HL-60/S4 (cell line): ENCODE data around the gene GABRG3.

Source experiments
- in situ Hi-C: fragments of 300-500 bp; cut with MboI; formaldehyde crosslinking; loops from 2 replicates; pipeline ENCODE4 v1.14.3; 2022; ENCODE audit warnings: low sequenced_read_pairs

The GABRG3 gene

DNA sequence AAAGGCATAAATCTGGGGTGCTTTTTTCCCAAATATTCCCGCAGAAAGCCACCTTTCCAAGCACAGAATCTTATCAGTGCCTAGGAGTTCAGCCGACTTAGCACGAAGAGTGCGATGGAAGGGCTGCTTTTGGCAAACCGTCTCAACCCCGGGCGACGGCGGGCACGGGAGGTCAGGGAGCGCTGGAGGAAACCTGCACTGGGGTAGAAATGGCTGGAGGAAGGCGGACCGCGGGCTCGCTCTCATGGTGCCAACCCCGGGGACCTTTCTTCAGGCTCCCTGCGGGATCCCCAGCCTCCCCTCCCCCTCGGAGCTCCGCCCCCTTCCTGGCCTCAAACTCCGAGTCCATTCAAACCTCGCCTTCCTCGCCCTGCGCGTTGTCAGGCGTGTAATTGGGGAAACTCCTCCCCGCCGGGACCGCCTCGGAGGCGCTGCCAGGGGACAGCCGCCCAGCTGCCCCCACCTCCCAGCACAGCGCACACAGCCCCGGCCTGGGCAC lies at the start of gene GABRG3:
GABRG3 (plus strand) TSS at position 470 of the 499 bp plus-strand sequence.
- in situ Hi-C loops = no loop called here

GRCh38 chr15:26921433-26921832 lies 49.5 kb upstream of the GABRG3 start:
- in situ Hi-C loops = no loop called here

DNA sequence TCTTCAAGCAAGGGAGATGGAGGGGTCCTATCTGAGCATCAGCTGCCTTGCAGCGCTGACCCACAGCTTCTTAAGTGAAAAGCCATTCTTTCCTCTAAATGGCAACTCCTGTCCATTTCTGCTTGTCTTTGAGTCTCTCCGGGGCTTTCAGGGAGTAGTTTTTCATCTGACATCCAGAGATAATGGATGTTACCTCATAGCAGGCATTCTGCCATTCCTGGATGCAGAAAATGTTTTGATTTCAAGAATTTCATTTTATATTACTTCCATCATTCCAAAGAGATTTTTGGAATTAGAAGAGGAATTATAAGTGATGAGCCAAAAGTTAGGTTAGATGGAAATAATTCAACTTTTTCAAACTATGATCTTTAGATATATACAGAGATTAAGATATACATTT lies 44.9 kb upstream of the GABRG3 start:
- in situ Hi-C loops = no loop called here

GRCh38 chr15:26928051-26928450 lies 42.9 kb upstream of the GABRG3 start:
- in situ Hi-C loops = no loop called here

- in situ Hi-C loops = no loop called here
These were observed 41.4 kb upstream of the GABRG3 start for GRCh38 chr15:26929588-26929987.

- in situ Hi-C loops = no loop called here
These were observed 36.1 kb upstream of the GABRG3 start for GRCh38 chr15:26934848-26935247.

GRCh38 chr15:26935322-26935721 lies 35.7 kb upstream of the GABRG3 start:
- in situ Hi-C loops = no loop called here

- in situ Hi-C loops = no loop called here
These were observed 34.5 kb upstream of the GABRG3 start for GRCh38 chr15:26936502-26936901.

- in situ Hi-C loops = no loop called here
These were observed 33.8 kb upstream of the GABRG3 start for GRCh38 chr15:26937134-26937533.

GRCh38 chr15:26939398-26939797 lies 31.6 kb upstream of the GABRG3 start:
- in situ Hi-C loops = no loop called here

GRCh38 chr15:26941489-26941888 lies 29.5 kb upstream of the GABRG3 start:
- in situ Hi-C loops = no loop called here

- in situ Hi-C loops = no loop called here
These were observed 27.1 kb upstream of the GABRG3 start for GRCh38 chr15:26943866-26944265.

DNA sequence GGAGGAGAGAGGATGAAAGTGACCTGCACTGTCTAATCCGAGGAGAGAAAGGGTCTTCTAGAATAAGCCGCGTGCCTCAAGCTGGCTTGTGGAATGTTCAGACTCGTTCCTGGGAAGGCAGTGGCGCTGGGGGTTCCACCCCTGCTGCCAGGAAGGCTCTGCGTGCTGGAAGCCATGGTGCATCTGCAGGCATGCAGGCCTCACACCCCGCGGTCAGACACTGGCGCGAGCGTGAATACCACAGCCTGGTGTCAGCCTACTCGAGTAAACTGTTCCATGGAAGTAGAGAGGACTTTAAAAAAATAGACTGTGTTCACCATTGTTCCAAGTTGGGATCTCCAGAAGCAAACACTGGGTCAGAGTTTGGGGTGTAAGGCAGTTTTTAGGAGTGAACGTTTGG lies 25.9 kb upstream of the GABRG3 start:
- in situ Hi-C loops = no loop called here

- in situ Hi-C loops = no loop called here
These were observed 21.0 kb upstream of the GABRG3 start for GRCh38 chr15:26950001-26950400.

GRCh38 chr15:26954403-26954802 lies 16.6 kb upstream of the GABRG3 start:
- in situ Hi-C loops = no loop called here

DNA sequence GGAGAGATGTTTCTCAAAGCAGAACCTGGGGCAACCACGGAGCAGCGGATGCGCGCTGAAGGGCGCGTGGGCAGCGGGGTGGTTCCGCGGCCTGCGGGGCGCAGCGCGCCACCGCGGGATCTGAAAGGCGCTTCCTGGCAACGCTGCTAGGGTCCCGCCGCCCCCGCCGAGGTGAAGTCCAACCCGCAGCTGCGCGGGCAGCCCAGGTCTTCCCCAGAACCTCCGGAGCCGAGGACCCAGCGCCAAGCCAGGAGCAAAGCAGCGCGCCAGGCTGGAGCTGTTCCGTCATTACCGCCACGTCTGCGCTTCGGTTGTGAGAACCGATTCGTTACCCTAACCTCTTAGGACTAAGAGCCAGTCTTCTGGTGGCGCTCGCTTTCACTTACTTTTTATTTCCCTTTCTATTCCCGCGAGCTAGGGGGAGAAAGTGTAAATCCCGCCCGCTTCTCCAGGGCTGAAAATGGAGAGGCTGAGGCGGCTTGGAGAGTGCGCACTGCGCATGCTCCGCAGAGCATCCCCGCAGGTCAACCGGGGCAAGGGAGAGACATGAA lies 3.2 kb upstream of the GABRG3 start:
- in situ Hi-C loops = no loop called here

DNA sequence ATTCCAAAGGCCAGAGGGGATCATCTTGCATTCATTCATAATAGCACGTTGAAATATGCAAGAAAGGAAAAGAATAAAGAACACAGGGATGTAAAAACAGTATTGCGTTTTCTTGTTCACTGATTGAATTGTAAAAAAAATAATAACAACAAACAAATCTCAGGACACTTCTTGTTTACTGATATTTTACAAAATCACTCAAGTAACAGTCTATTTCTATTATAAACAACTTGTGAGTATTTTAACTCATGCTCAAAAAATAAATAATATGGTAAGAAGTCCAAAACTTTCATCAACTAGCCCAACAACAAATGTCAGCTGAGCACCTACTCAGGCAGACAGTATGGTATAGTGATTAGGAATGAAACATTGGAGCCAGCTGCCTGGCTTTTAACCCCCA lies 2.2 kb upstream of the GABRG3 start:
- in situ Hi-C loops = no loop called here

GRCh38 chr15:26971271-26972018 lies 464 bp downstream of the GABRG3 start:
- in situ Hi-C loops = no loop called here

DNA sequence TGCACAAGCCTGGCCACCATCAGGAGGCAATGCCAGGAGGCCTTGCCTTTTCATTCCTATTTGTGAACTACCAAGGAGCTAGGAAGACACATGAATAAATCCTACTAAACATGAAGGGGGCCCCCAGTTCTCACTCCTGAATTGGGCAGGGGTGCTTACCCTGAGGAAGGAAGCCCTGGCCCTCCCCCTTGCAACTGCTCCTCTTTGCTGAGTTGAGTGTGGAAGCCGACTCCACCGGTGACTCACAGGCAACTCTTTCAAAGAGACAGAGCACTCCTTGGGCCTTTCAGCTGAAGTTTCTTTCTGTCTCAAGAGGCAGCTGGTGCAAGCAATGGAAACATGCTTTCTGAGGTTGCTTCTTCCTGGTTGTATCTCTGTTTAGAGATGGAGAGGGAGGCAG lies 1.7 kb downstream of the GABRG3 start:
- in situ Hi-C loops = no loop called here

- in situ Hi-C loops = no loop called here
These were observed 3.3 kb downstream of the GABRG3 start for GRCh38 chr15:26974120-26974780.

DNA sequence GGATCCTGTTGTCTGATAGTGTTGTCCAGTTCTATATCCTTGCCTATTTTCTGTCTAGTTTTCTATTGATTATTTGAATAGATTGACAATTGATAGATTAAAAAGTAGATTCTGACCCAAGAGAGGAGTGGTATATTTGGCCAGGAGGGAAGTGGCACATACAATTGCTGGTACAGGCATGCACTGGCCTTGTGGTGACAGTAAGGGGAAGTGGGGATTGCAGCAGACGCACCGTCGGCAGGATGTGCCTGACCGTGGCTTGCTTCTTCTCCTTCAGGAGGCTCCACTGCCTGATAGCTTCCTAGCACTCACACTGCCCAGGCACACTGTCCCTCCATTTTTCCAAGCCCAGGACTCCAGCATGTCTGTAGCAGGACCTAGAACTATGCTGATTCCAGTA lies 10.5 kb downstream of the GABRG3 start:
- in situ Hi-C loops = no loop called here

DNA sequence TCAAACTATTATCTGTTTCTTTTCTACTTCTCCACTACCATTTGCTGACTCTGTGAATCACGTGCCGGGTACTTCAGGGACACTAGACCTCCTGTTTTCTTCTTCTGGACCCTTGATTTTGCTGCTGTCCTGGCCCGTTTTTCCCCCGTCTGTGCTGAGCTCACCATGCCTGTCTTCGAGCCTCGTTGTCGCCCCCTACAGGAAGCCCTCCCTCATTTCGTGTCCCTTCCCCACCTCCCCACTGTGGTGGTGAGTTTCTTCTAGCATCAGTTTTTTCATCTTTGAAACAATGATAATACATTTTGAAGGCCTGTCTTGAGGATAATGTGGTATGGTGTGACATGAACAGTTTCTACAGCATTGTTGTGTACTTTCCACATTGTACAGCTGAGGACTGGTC lies 12.8 kb downstream of the GABRG3 start:
- in situ Hi-C loops = no loop called here
